ENCODE data around the gene GAL3ST3.
"Not testable (repeated sequence)": the region's sequence is repeated elsewhere in the genome, so short reads cannot be mapped to it uniquely, and the experiment has no call there.

The GAL3ST3 gene

GRCh38 chr11:66036334-66036710, 12.6 kb downstream of the GAL3ST3 start:
- DNase-seq (ENCODE audit: low read depth): no peak
- no peak overlapping the region for H3K4me3 ChIP-seq (ENCODE audit: control insufficient read depth, low read depth, low read length)
- TF ChIP-seq CTCF (IDR thresholded peaks at IDR 0.05; ENCODE audit: control insufficient read depth, insufficient read depth, low read depth, low read length, missing control alignments): no peak

- no peak overlapping the region for H3K4me3 ChIP-seq (ENCODE audit: control insufficient read depth, low read depth, low read length)
- no peak for TF ChIP-seq CTCF (IDR thresholded peaks at IDR 0.05; ENCODE audit: control insufficient read depth, insufficient read depth, low read depth, low read length, missing control alignments)
- no peak for DNase-seq (ENCODE audit: low read depth)
Observed at GRCh38 chr11:66035653-66036333, 13.2 kb downstream of the GAL3ST3 start.

GRCh38 chr11:66032957-66033735, 15.8 kb downstream of the GAL3ST3 start:
- no peak for TF ChIP-seq CTCF (IDR thresholded peaks at IDR 0.05; ENCODE audit: control insufficient read depth, insufficient read depth, low read depth, low read length, missing control alignments)
- no peak for DNase-seq (ENCODE audit: low read depth)
- H3K4me3 ChIP-seq (ENCODE audit: control insufficient read depth, low read depth, low read length): no peak overlapping the region

GRCh38 chr11:66026017-66026529, 22.9 kb downstream of the GAL3ST3 start, which contains the start of gene CATSPER1:
Gene CATSPER1 (minus strand): TSS chr11:66026479. CDS start chr11:66026379, 100 bp downstream.
- DNase-seq (ENCODE audit: low read depth): no peak
- TF ChIP-seq CTCF (IDR thresholded peaks at IDR 0.05; ENCODE audit: control insufficient read depth, insufficient read depth, low read depth, low read length, missing control alignments): no peak
- no peak within 1 kb of the TSS for H3K4me3 ChIP-seq (ENCODE audit: control insufficient read depth, low read depth, low read length)

GRCh38 chr11:66023186-66023440, 25.8 kb downstream of the GAL3ST3 start:
- not testable (repeated sequence) for DNase-seq (ENCODE audit: low read depth); H3K4me3 ChIP-seq (ENCODE audit: control insufficient read depth, low read depth, low read length)

- TF ChIP-seq CTCF (IDR thresholded peaks at IDR 0.05; ENCODE audit: control insufficient read depth, insufficient read depth, low read depth, low read length, missing control alignments): peak; percentile 96
- DNase-seq (ENCODE audit: low read depth): no peak
- H3K4me3 ChIP-seq (ENCODE audit: control insufficient read depth, low read depth, low read length): peak overlapping the region; percentile 9; the same call in 1 of the 2 replicates
Observed at GRCh38 chr11:66022401-66023185, 26.4 kb downstream of the GAL3ST3 start.

All from AG09309 (cell line).